ENCODE data around the gene ADARB2.

ADARB2 gene

DNA sequence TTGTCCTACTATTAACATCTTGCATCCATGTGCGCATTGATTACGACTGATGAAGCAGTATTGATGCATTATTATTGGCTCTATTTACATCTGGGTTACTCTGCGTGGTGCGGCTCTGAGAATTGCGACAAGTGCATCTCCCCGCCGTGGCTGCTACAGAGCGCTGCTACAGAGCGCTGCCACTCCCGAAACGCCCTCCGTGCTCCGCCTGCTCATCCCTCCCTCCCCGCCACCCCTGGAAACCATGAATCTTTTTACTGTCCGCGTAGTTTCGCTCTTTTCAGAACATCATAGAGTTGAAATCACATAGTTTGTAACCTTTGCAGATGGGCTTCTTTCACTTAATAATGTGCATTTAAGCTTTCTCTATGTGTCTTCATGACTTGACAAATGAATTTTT lies 74.1 kb downstream of the ADARB2 start:
- DNase-seq (ENCODE audit: low read depth) = no peak

DNA sequence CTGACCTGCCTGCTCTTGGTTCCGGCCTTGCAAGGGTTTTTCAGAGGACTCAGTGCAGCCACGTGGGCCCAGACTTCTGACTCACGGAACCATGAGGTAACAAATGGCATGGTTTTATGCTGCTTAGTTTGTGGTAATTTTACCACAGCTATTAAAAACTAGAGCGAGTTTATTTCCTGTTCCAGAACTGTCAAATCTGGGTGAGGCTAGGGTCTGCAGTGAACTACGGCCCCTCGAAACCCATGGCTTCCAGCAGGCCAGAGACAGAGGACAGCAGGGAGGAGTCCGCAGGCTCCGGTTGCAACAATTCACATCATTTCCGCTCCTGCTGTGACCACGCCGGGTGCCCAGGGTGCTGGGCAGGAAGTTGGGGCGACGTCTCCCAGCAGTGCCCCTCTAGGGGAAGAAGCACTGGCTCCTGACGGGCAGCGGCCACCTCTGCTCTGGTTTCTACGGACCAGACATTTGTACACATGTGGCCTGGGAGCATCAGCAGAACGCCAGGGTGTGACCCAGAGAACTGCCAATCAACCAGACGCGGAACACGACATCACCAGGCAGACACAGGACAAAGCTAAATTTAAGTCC lies 74.8 kb downstream of the ADARB2 start:
- DNase-seq (ENCODE audit: low read depth) = no peak

DNA sequence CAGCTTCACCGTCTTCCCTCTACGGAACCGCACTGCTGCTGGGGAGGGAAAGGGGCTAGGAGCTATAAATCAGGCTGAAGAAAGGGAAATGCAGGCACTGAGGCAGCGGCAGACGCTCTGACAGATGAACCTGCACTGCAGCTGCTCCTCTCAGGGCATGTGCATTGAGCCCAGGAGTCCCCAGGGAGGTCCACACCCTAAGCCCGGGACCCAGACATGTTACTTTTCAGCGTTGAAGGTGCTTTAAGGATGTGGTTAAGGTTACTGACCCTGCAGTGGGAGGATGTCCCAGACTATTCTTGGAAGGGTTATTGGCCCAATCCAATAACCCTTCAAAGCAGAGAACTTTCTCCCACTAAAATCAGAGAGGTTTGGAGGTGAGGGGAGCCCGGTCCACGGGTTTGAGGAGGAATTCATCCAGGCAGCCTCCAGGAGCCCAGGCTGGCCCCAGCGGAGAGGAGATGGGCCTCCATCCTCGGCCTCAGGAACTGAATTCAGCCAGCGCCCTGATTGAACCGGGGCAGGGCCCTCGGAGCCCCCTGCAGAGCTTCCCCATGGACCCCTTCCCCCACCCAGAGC lies 75.4 kb downstream of the ADARB2 start:
- no peak for DNase-seq (ENCODE audit: low read depth)

GRCh38 chr10:1661416-1661815 lies 75.9 kb downstream of the ADARB2 start:
- no peak for DNase-seq (ENCODE audit: low read depth)

DNA sequence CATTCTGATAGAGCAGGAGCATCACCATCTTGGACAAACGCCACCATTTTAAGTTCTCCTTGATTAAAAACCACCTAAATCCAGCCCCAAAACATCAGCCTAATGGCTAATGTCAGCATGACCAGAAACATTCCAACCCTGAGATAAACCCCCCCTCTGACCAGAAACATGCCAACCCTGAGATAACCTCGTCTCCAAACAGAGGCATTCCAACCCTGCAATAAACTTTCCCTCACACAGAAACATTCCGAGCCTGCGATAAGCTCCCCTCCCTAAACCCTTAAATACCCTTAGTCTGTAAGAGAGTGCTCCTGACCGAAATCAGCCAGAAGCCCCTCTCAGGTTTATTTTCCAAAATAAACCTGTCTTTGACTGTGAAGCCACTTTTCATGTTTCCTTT lies 76.5 kb downstream of the ADARB2 start:
- no peak for DNase-seq (ENCODE audit: low read depth)

DNA sequence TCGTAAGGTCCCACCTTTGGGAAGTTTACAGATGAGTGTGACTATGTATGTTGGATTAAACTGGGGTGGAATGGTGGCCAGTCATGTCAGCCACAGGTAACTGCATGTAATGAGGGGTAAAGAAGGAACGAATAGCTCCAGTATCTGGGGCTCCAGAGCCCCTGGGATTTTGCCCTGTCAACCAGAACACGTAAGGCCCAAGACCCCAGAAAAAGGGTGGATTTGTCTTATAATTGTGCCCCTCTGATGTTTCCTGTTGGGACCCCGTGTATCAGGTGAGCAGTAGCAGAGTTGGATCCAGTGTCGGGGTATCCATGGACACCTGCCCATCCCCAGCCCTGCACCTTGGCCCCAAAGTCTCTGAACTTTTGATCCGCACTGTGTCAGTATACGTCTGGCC lies 76.9 kb downstream of the ADARB2 start:
- DNase-seq (ENCODE audit: low read depth) = no peak

- DNase-seq (ENCODE audit: low read depth) = no peak
These were observed 78.0 kb downstream of the ADARB2 start for GRCh38 chr10:1659221-1659791.

DNA sequence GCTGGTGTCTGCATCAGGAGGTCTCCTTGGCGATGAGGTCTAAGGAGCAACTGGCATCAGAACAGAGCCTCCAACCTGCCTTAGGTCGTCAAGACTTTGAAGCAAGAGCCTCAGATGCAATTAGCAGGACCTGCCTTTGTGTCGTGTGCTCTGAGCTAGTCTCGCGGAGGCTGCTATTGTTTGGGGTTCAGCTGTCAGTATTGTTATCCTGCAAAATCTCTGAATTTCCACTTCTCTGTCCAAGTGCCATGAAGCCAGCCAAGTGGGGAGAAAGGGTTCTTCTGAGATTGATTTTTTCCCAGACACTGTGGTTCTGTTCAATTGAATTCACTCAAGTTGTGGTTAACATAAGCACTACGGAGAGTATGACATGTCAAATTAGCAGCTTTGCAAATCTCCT lies 78.7 kb downstream of the ADARB2 start:
- no peak for DNase-seq (ENCODE audit: low read depth)

- no peak for DNase-seq (ENCODE audit: low read depth)
These were observed 79.8 kb downstream of the ADARB2 start for GRCh38 chr10:1657479-1657878.

GRCh38 chr10:1655367-1655766 lies 82.0 kb downstream of the ADARB2 start:
- no peak for DNase-seq (ENCODE audit: low read depth)

DNA sequence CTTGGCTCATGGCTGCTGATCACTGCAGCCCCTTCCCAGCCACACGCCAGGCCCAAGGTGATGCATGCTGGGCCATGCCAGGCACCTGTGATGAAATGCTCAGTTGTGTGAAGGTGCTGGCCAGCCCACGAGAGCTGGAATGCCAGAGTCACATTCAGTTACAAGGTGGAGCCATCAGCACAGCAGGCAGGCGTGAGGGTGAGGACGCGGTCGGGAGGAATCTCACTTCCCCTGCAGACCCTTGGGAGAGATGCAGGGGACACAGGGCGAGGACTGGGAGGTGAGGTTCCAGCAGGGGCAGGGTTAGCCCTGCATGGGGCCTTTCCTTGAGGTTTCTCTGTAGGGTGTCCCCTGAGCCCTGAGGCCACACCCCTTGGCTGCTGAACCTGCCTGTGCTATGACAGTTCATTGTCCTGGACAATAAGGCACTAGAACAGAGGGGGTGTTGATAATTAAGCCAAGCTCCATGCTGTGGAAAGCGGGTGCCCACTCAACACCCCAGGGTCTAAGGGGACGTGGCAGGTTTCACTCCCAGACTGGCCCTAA lies 82.4 kb downstream of the ADARB2 start:
- no peak for DNase-seq (ENCODE audit: low read depth)

GRCh38 chr10:1654247-1654646 lies 83.1 kb downstream of the ADARB2 start:
- no peak for DNase-seq (ENCODE audit: low read depth)

DNA sequence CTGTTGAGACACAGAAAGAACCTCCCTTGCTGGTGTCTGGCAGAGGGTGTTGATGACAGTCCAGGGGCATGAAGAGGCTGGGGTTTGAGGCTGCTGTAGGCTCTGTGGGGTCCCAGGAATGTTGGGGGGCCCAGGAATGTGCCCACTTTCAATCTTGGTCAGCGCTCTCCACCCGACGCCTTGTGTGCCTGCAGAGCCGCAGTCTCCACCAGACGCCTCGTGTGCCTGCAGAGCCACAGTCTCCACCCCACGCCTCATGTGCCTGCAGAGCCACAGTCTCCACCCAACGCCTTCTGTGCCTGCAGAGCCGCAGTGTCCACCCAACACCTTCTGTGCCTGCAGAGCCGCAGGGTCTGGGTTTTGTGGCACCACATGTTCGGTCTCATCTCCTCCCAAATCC lies 84.0 kb downstream of the ADARB2 start:
- no peak for DNase-seq (ENCODE audit: low read depth)

DNA sequence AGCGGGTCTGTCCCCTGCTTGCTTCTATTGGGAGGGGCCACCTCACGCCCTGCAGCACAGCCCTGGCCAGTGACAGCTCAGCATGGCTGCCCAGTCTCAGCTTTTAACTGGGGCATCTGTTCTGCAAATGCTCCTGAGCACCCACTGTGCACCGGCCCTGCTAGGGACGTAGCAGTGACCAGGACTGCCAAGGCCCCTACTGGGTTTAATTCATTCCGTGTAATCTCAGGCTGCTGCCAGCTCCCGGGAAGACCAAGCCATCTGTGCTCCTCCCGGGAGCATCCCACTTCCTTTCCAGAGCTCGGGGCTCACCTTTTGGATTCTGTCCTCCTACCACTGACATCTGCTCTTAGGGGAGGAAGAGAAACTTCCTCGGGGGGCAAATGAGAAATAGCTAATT lies 85.2 kb downstream of the ADARB2 start:
- no peak for DNase-seq (ENCODE audit: low read depth)

DNA sequence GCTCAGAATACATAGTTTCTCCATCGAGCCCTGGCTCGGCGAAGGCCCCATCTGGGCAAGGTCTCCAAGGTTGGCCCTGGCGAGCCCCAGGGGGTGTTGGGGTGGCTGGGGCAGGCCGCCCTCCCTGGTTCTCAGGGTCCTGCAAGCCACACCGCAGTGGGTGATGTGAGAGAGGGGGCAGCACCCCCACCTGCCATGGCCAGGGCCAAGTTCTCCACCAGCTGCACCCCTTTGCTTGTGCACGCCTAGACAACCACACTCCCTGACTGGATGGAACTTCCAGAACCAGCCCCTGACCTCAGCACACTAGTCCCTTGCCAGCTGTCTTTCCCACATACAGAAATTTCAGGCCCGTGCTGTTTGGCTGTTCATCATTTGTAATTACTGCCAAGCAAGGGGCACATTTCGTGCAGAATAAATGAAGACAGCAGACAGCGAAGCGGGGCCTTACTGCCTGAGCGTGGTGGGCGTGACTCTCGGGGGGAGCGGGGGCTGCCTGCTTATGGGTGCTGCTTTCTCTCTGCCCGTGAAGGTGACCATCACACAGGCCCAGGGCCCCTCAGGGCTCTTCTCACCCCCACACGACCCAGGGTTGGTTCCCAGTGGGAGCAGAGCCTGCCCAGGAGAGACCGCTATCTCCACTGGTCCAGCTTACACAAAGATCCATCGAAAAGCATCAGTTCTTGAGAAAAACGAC lies 85.9 kb downstream of the ADARB2 start:
- DNase-seq (ENCODE audit: low read depth) = no peak

- DNase-seq (ENCODE audit: low read depth) = no peak
These were observed 86.6 kb downstream of the ADARB2 start for GRCh38 chr10:1650542-1651269.

DNA sequence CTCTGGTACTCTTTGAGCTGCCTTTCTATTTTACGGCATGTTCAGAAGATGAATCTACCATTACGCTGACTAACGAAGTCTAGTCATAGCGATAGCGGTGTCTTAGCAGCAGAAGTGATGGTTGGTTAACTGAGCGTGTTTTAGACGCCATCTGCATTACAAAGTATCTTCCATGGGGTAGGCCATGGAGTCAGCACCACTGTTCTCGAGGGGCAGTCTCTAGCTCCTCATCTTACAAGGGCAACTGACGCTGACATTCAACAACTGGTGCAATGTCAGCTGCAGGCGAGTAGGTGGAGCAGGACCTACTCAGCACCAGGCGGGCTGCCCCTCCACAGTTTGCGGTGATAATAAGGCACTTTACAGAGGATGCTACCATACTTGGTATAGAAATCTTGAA lies 88.7 kb downstream of the ADARB2 start:
- DNase-seq (ENCODE audit: low read depth) = no peak

DNA sequence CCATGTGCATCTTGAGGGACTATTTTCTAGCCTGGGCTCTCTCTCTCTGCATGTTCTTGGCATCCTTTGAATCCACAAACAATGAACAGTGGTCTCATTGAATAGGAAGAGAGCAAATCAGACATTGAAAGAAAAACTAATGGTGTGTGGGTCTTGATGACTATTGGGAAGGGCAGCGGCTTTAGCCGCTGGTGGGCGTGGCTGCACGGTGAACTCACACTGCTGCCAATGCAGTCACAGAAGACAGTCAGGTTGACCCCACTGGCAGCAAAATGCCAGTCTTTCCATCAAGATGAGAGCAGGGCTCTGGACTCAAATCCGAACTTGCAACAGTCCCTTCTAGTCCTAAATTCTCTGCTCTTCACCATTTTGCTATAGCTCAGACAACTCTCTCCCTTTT lies 91.0 kb downstream of the ADARB2 start:
- no peak for DNase-seq (ENCODE audit: low read depth)

- no peak for DNase-seq (ENCODE audit: low read depth)
These were observed 91.4 kb downstream of the ADARB2 start for GRCh38 chr10:1645896-1646295.

DNA sequence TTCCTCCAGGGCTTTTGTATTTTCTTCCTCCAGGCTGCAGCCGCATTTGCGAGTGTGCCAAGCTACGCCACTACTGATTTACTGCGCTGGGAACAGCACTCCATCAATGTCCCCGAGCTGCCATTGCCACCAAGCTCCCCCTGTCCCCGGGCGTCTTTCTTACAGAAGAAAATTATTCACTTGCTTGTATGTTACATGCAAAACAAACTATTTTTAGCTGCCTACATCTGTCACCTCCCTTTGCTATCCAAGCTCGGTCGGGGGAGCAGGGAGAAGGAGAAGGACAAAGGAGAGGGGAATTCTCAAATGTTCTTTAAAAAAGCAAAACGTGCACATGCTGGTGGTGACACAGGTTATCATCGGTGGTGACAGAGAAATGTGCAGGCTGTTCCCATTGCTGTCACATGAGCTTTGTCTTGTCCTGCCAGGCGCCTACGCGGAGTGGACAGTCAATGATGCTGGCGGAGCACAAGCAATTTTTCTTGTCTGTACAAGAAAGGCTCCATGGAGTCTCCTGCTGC lies 93.1 kb downstream of the ADARB2 start:
- DNase-seq (ENCODE audit: low read depth) = no peak

GRCh38 chr10:1643908-1644179 lies 93.5 kb downstream of the ADARB2 start:
- DNase-seq (ENCODE audit: low read depth) = no peak

- no peak for DNase-seq (ENCODE audit: low read depth)
These were observed 94.0 kb downstream of the ADARB2 start for GRCh38 chr10:1643161-1643907.

Measured in activated gamma-delta T cell treated with anti-CD3 and anti-CD28 coated beads, Interleukin-2, amount 50 U/mL, for 16 hours (primary cell).